Vagina (tissue), 2 donors: Measurements from ENCODE around the gene OR6Q1. TPM values are rescaled to one million over a fixed set of nuclear protein-coding genes. Genes with fewer than 3 reads are reported as not detected.
A peak's percentile ranks its signal among the peaks of the same experiment; 100 is the strongest.

ENCODE experiments used
- DNase-seq, 2 donors: peaks; one replicate each; pipeline ENCODE4 v3.0.0-alpha.2; 2017; ENCODE audit errors: extremely low spot score in 2 of 2
- H3K27ac ChIP-seq: fragments of 200-600 bp; sonication (generic); one replicate; pipeline ENCODE4 v1.5.1; 2019
- H3K27me3 ChIP-seq: fragments of 200-600 bp; sonication (generic); one replicate; pipeline ENCODE4 v1.5.1; 2019
- H3K36me3 ChIP-seq, 2 donors: fragments of 200-600 bp; sonication (generic); one replicate each; pipeline ENCODE4 v1.5.1; 2017 to 2019
- H3K4me1 ChIP-seq: fragments of 200-600 bp; sonication (generic); one replicate; pipeline ENCODE4 v1.5.1; 2019
- H3K4me3 ChIP-seq, 2 donors: fragments of 200-600 bp; sonication (generic); 1 replicate in 1 of 2; 2 replicates in 1 of 2; pipeline ENCODE4 v1.5.1; 2016 to 2019
- H3K9me3 ChIP-seq: fragments of 200-600 bp; sonication (generic); one replicate; pipeline ENCODE4 v1.5.1; 2019
- CTCF ChIP-seq, 3 experiments: fragments of 450-650 bp in 2 of 3; fragments of 200-600 bp in 1 of 3; sonication (generic) in 1 of 3; IDR thresholded peaks; one replicate each; pipeline ENCODE4 v1.5.1; 2017 to 2019; ENCODE audit warnings: antibody characterized with exemption in 3 of 3, mild to moderate bottlenecking in 2 of 3, moderate library complexity in 2 of 3
- POLR2A ChIP-seq, 2 donors: fragments of 450-650 bp; IDR thresholded peaks; one replicate each; pipeline ENCODE4 v1.6.1; 2017; ENCODE audit warnings: antibody characterized with exemption in 2 of 2, mild to moderate bottlenecking in 2 of 2, moderate library complexity in 2 of 2
- POLR2AphosphoS5 ChIP-seq, 2 donors: sonication (generic); formaldehyde crosslinking; IDR thresholded peaks; one replicate each; pipeline ENCODE4 v1.9.0; 2017; ENCODE audit warnings: antibody characterized with exemption in 2 of 2, mild to moderate bottlenecking in 2 of 2, low read depth in 1 of 2; ENCODE audit not compliant: insufficient read depth in 1 of 2
- intact Hi-C: fragments of 100-400 bp; cut with DNase I; formaldehyde crosslinking; loops from one replicate; pipeline ENCODE4 v1.15.1; 2023
- small RNA-seq: library from RNA; depleted of rRNA; stranded (forward); fragments of <200 nt; gene quantifications from one replicate; pipeline ENCODE3, GENCODE V24; 2016
- total RNA-seq: library from RNA; depleted of rRNA; stranded (reverse); fragments of >200 nt; gene quantifications from one replicate; pipeline ENCODE4 v1.2.3, GENCODE V29; 2016

OR6Q1 gene
- total RNA-seq, 1 donor from 2014 or later = not detected

- TF ChIP-seq POLR2AphosphoS5 (IDR thresholded peaks at IDR 0.05; ENCODE audit: insufficient read depth in 1 of 2, low read depth in 1 of 2) (no peak), POLR2A (IDR thresholded peaks at IDR 0.05) (no peak), CTCF (IDR thresholded peaks at IDR 0.05) (no peak)
- H3K9me3 ChIP-seq = no peaks in the 10 kb centered on the region
- H3K27me3 ChIP-seq = no peaks in the 10 kb centered on the region
- no peak overlapping the region for H3K27ac ChIP-seq
- DNase-seq = no peak
- intact Hi-C loops = no loop called here
- no peaks in the 10 kb centered on the region for H3K36me3 ChIP-seq
- H3K4me3 ChIP-seq = no peak overlapping the region
- H3K4me1 ChIP-seq = no peaks in the 10 kb centered on the region
Measured at GRCh38 chr11:58070585-58070984, 39.8 kb downstream of the OR6Q1 start.

DNA sequence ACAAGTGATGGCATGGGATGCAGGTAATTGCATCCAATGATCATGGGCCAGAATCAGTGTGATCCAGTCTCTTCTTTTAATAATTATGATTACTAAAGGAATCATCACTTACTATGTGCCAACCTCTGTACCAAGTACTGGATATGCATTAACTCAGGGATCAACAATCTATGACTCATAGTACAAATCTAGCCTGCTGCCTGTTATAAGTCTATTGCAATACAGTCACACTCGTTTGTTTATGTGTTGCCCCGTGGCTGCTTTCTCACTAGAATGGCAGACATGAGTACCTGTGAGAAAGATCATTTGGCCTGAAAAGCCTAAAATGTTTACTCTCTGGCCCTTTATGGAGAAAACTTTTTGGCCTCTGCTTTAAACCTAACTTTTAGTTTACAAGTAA, 45.0 kb downstream of the OR6Q1 start:
- H3K4me1 ChIP-seq = no peaks in the 10 kb centered on the region
- no peak overlapping the region for H3K4me3 ChIP-seq
- no peak overlapping the region for H3K27ac ChIP-seq
- no peaks in the 10 kb centered on the region for H3K27me3 ChIP-seq
- DNase-seq = no peak
- no peaks in the 10 kb centered on the region for H3K36me3 ChIP-seq
- TF ChIP-seq POLR2AphosphoS5 (IDR thresholded peaks at IDR 0.05; ENCODE audit: insufficient read depth in 1 of 2, low read depth in 1 of 2) = peak in 1 of 2 donors; percentile 21
- TF ChIP-seq POLR2A (IDR thresholded peaks at IDR 0.05) = no peak
- intact Hi-C loops = no loop called here
- no peaks in the 10 kb centered on the region for H3K9me3 ChIP-seq

Small RNA genes lying within 50 kb of the gene (small RNA-seq; reads per million reads assigned to genes)
- gene RNU6-899P = not detected

Other genes starting within 250 kb of the OR6Q1 start
- gene OR9Q1, start 7.1 kb upstream of the OR6Q1 start, total RNA-seq = not detected
- not detected for gene OR9I1, start 94.6 kb downstream of the OR6Q1 start, total RNA-seq
- gene OR9Q2, start 158.1 kb downstream of the OR6Q1 start, total RNA-seq = not detected
- not detected for gene OR1S2, start 173.2 kb downstream of the OR6Q1 start, total RNA-seq
- gene OR1S1, start 181.8 kb downstream of the OR6Q1 start, total RNA-seq = not detected
- gene OR10Q1, start 198.0 kb downstream of the OR6Q1 start, total RNA-seq = not detected
- gene OR10W1, start 237.3 kb downstream of the OR6Q1 start, total RNA-seq = not detected